ENCODE data around the gene TMOD2. TPM values are rescaled to one million over a fixed set of nuclear protein-coding genes. Genes with fewer than 3 reads are reported as not detected.

Gene TMOD2
- total RNA-seq, 1 donor from 2014 or later: 8.4 TPM

- Histone ChIP-seq H3K9ac (ENCODE audit: low read length) (no peak overlapping the region), H3K79me2 (ENCODE audit: insufficient read depth, low read length) (peaks cover 100% of the 10 kb centered on the region), H3K27ac (ENCODE audit: low read depth, low read length) (no peak overlapping the region), H3K4me1 (ENCODE audit: insufficient read depth, low read length) (no peaks in the 10 kb centered on the region), H2AFZ (ENCODE audit: low read depth, low read length) (no peak overlapping the region), H4K20me1 (ENCODE audit: insufficient read depth, low read length) (peaks cover 76% of the 10 kb centered on the region), H3K9me3 (ENCODE audit: insufficient read depth, low read depth, low read length) (no peaks in the 10 kb centered on the region), H3K4me3 (ENCODE audit: insufficient read depth, low read depth, low read length) (no peak overlapping the region), H3K4me2 (ENCODE audit: low read length) (no peak overlapping the region), H3K27me3 (ENCODE audit: insufficient read depth, low read length) (no peaks in the 10 kb centered on the region), H3K36me3 (ENCODE audit: insufficient read depth, low read length) (no peaks in the 10 kb centered on the region)
- no peak for TF ChIP-seq CTCF (IDR thresholded peaks at IDR 0.05; ENCODE audit: insufficient read depth, low read depth, low read length)
- no peak for TF ChIP-seq EZH2 (IDR thresholded peaks at IDR 0.05; ENCODE audit: insufficient read depth, low read length)
- H3K27me3 Mint-ChIP-seq (ENCODE audit: low read depth, unreplicated experiment): no peaks in the 10 kb centered on the region
- peaks cover 2% of the 10 kb centered on the region for H3K36me3 Mint-ChIP-seq (ENCODE audit: low read depth, unreplicated experiment)
- H3K4me1 Mint-ChIP-seq (ENCODE audit: low read depth, unreplicated experiment): peaks cover 8% of the 10 kb centered on the region
- H3K4me3 Mint-ChIP-seq (ENCODE audit: unreplicated experiment): no peak overlapping the region
- FAIRE-seq (no peak), DNase-seq (ENCODE audit: low read depth) (no peak)
- no peaks in the 10 kb centered on the region for H3K9me3 Mint-ChIP-seq (ENCODE audit: unreplicated experiment)
- no peak overlapping the region for H3K27ac Mint-ChIP-seq (ENCODE audit: unreplicated experiment)
Observed at GRCh38 chr15:51853998-51854397, 102.6 kb downstream of the TMOD2 start.

GRCh38 chr15:51855612-51856011, 104.2 kb downstream of the TMOD2 start:
- Histone ChIP-seq H3K27me3 (ENCODE audit: insufficient read depth, low read length) (no peaks in the 10 kb centered on the region), H3K27ac (ENCODE audit: low read depth, low read length) (no peak overlapping the region), H3K36me3 (ENCODE audit: insufficient read depth, low read length) (no peaks in the 10 kb centered on the region), H3K4me1 (ENCODE audit: insufficient read depth, low read length) (no peaks in the 10 kb centered on the region), H3K4me2 (ENCODE audit: low read length) (no peak overlapping the region), H3K9ac (ENCODE audit: low read length) (no peak overlapping the region), H3K4me3 (ENCODE audit: insufficient read depth, low read depth, low read length) (no peak overlapping the region), H3K9me3 (ENCODE audit: insufficient read depth, low read depth, low read length) (no peaks in the 10 kb centered on the region), H4K20me1 (ENCODE audit: insufficient read depth, low read length) (peaks cover 73% of the 10 kb centered on the region), H2AFZ (ENCODE audit: low read depth, low read length) (no peak overlapping the region), H3K79me2 (ENCODE audit: insufficient read depth, low read length) (peaks cover 99% of the 10 kb centered on the region)
- H3K9me3 Mint-ChIP-seq (ENCODE audit: unreplicated experiment): no peaks in the 10 kb centered on the region
- no peak for TF ChIP-seq EZH2 (IDR thresholded peaks at IDR 0.05; ENCODE audit: insufficient read depth, low read length)
- no peak for TF ChIP-seq CTCF (IDR thresholded peaks at IDR 0.05; ENCODE audit: insufficient read depth, low read depth, low read length)
- peaks cover 5% of the 10 kb centered on the region for H3K36me3 Mint-ChIP-seq (ENCODE audit: low read depth, unreplicated experiment)
- no peak overlapping the region for H3K4me3 Mint-ChIP-seq (ENCODE audit: unreplicated experiment)
- DNase-seq (ENCODE audit: low read depth) (no peak), FAIRE-seq (no peak)
- H3K4me1 Mint-ChIP-seq (ENCODE audit: low read depth, unreplicated experiment): peaks cover 8% of the 10 kb centered on the region
- no peaks in the 10 kb centered on the region for H3K27me3 Mint-ChIP-seq (ENCODE audit: low read depth, unreplicated experiment)
- no peak overlapping the region for H3K27ac Mint-ChIP-seq (ENCODE audit: unreplicated experiment)

- Mint-ChIP-seq H3K4me1 (ENCODE audit: low read depth, unreplicated experiment) (peaks cover 10% of the 10 kb centered on the region), H3K9me3 (ENCODE audit: unreplicated experiment) (no peaks in the 10 kb centered on the region), H3K27ac (ENCODE audit: unreplicated experiment) (no peak overlapping the region), H3K4me3 (ENCODE audit: unreplicated experiment) (no peak overlapping the region), H3K27me3 (ENCODE audit: low read depth, unreplicated experiment) (no peaks in the 10 kb centered on the region), H3K36me3 (ENCODE audit: low read depth, unreplicated experiment) (peaks cover 5% of the 10 kb centered on the region)
- Histone ChIP-seq H3K79me2 (ENCODE audit: insufficient read depth, low read length) (peaks cover 98% of the 10 kb centered on the region), H3K27me3 (ENCODE audit: insufficient read depth, low read length) (no peaks in the 10 kb centered on the region), H4K20me1 (ENCODE audit: insufficient read depth, low read length) (peaks cover 76% of the 10 kb centered on the region), H3K36me3 (ENCODE audit: insufficient read depth, low read length) (no peaks in the 10 kb centered on the region), H3K9ac (ENCODE audit: low read length) (no peak overlapping the region), H2AFZ (ENCODE audit: low read depth, low read length) (no peak overlapping the region), H3K4me2 (ENCODE audit: low read length) (no peak overlapping the region), H3K4me1 (ENCODE audit: insufficient read depth, low read length) (no peaks in the 10 kb centered on the region), H3K27ac (ENCODE audit: low read depth, low read length) (no peak overlapping the region), H3K9me3 (ENCODE audit: insufficient read depth, low read depth, low read length) (no peaks in the 10 kb centered on the region), H3K4me3 (ENCODE audit: insufficient read depth, low read depth, low read length) (no peak overlapping the region)
- DNase-seq (ENCODE audit: low read depth) (no peak), FAIRE-seq (no peak)
- TF ChIP-seq CTCF (IDR thresholded peaks at IDR 0.05; ENCODE audit: insufficient read depth, low read depth, low read length): no peak
- TF ChIP-seq EZH2 (IDR thresholded peaks at IDR 0.05; ENCODE audit: insufficient read depth, low read length): no peak
Observed at GRCh38 chr15:51856714-51857380, 105.5 kb downstream of the TMOD2 start.

All from astrocyte (in vitro differentiated cells and primary cell).